ENCODE measurements around the gene FIGN.

DNA sequence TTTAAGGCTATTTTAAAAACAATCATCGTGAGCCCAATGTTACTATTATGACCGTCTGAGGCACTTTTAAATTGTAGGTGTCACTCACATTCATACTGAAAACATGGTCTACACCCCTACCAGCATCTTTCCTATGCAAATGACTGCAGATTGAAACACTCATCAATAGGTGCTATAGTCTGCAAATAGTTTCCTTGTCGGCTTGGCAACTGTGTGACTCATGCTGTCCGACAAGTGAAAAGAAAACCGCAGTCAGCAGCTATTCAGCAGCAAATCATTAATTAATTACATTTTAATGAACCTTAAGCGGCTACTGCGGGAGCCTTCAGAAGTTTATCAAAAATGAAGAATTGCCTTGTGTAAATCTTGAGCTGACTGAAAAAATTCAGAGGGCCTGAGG is 134.4 kb downstream of the FIGN start:
- TF ChIP-seq CTCF (CRISPR knock-in tag; IDR thresholded peaks at IDR 0.05) (no peak), U2AF1 (optimal IDR thresholded peaks at IDR 0.05; ENCODE audit: low read depth, low read length) (no peak), HNRNPUL1 (IDR thresholded peaks at IDR 0.05; ENCODE audit: low read depth, low read length) (no peak)

Data from HepG2 (cell line).